Skeletal muscle tissue (tissue), 2 donors: ENCODE data around the gene GUSB. TPM values are rescaled to one million over a fixed set of nuclear protein-coding genes. Genes with fewer than 3 reads are reported as not detected.

ENCODE experiments used
- small RNA-seq: library from RNA; depleted of rRNA; stranded (forward); fragments of <200 nt; gene quantifications from one replicate; pipeline ENCODE3, GENCODE V24; 2014
- total RNA-seq: library from RNA; depleted of rRNA; stranded (reverse); fragments of >200 nt; gene quantifications from one replicate; pipeline ENCODE4 v1.2.3, GENCODE V29; 2014

The GUSB gene
- total RNA-seq, 1 donor from 2014 or later: 32.9 TPM

Small RNA genes within 50 kb of the gene (small RNA-seq; reads per million reads assigned to genes)
- not detected for gene AC073261.1

Other genes with a start within 250 kb of the GUSB start
- 15.7 TPM for gene VKORC1L1, start 109.1 kb downstream of the GUSB start, total RNA-seq
- 7.3 TPM for gene ASL, start 93.6 kb upstream of the GUSB start, total RNA-seq
- 26.6 TPM for gene CRCP, start 132.6 kb upstream of the GUSB start, total RNA-seq
- gene TPST1, start 223.1 kb upstream of the GUSB start, total RNA-seq: 39.7 TPM